PFSK-1 (cell line): Measurements from ENCODE around the gene PRKCE.

Experiments
- POLR2AphosphoS5 ChIP-seq: IDR thresholded peaks from 2 replicates; pipeline ENCODE4 v1.6.1; 2012; ENCODE audit warnings: low read depth, mild to moderate bottlenecking, control low read depth, low read length, moderate library complexity
- SIN3A ChIP-seq: IDR thresholded peaks from 2 replicates; pipeline ENCODE4 v1.6.1; 2012; ENCODE audit warnings: mild to moderate bottlenecking, low read length, moderate library complexity, borderline replicate concordance; ENCODE audit not compliant: insufficient read depth
- TF ChIP-seq, protein P1 (sequence below), 2 experiments: IDR thresholded peaks; 2 replicates each; pipeline versions ENCODE4 v1.6.1 to v1.8.0; 2011 to 2012; ENCODE audit warnings: low read depth in 2 of 2, low read length in 2 of 2, control low read depth in 1 of 2, inconsistent platforms in 1 of 2, mild to moderate bottlenecking in 1 of 2, moderate library complexity in 1 of 2; ENCODE audit not compliant: insufficient read depth in 1 of 2

DNA sequence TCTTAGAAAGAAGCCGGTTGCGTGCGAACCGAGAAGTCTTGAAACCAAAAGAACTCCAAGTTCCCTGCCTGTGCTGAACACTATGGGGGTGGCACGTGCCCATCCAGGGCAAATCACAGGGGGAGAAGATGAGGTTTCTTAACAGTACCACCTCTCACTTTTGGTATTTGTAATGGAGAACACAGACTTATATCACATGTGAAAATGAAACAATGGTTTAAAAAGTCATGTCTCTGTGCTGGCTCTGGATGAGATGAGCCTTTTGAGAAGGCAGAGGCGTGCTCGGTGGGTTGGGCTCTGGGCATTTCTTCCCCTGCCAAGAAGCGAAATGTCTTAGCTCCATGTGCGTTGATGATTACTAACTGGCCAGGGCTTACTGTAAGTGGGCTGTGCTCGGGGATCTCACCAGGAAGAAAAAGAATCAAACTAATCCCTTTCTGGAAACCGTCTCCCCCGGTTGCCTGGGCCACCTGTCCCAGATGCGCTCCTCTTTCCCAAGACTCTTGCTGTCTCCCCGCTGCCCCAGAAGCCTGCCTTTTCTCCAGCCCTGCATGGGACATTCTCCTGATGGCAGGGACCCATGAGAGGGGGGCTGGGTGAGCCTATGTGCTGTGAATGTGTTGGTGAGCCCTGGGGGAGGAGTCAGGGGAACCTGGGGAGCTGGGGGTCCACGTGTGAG, 252.9 kb downstream of the PRKCE start:
- TF ChIP-seq, protein P1, sequence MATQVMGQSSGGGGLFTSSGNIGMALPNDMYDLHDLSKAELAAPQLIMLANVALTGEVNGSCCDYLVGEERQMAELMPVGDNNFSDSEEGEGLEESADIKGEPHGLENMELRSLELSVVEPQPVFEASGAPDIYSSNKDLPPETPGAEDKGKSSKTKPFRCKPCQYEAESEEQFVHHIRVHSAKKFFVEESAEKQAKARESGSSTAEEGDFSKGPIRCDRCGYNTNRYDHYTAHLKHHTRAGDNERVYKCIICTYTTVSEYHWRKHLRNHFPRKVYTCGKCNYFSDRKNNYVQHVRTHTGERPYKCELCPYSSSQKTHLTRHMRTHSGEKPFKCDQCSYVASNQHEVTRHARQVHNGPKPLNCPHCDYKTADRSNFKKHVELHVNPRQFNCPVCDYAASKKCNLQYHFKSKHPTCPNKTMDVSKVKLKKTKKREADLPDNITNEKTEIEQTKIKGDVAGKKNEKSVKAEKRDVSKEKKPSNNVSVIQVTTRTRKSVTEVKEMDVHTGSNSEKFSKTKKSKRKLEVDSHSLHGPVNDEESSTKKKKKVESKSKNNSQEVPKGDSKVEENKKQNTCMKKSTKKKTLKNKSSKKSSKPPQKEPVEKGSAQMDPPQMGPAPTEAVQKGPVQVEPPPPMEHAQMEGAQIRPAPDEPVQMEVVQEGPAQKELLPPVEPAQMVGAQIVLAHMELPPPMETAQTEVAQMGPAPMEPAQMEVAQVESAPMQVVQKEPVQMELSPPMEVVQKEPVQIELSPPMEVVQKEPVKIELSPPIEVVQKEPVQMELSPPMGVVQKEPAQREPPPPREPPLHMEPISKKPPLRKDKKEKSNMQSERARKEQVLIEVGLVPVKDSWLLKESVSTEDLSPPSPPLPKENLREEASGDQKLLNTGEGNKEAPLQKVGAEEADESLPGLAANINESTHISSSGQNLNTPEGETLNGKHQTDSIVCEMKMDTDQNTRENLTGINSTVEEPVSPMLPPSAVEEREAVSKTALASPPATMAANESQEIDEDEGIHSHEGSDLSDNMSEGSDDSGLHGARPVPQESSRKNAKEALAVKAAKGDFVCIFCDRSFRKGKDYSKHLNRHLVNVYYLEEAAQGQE (IDR thresholded peaks at IDR 0.05; ENCODE audit: insufficient read depth in 1 of 2, low read depth in 2 of 2, low read length in 2 of 2) = no peak
- no peak for TF ChIP-seq SIN3A
- no peak for TF ChIP-seq POLR2AphosphoS5
